HEK293T (cell line): Measurements from ENCODE around the gene TRPC6.

Experiments
- ARNT ChIP-seq: fragments of 450-650 bp; IDR thresholded peaks from 2 replicates; pipeline ENCODE4 v1.6.1; 2017; ENCODE audit warnings: mild to moderate bottlenecking
- BHLHE40 ChIP-seq: fragments of 450-650 bp; IDR thresholded peaks from 2 replicates; pipeline ENCODE4 v1.6.1; 2016; ENCODE audit warnings: mild to moderate bottlenecking, moderate library complexity, borderline replicate concordance
- ELF4 ChIP-seq: fragments of 450-650 bp; IDR thresholded peaks from 2 replicates; pipeline ENCODE4 v1.6.1; 2017; ENCODE audit warnings: antibody characterized with exemption
- FOXA1 ChIP-seq: fragments of 450-650 bp; IDR thresholded peaks from 2 replicates; pipeline ENCODE4 v1.6.1; 2016; ENCODE audit warnings: mild to moderate bottlenecking
- FOXK2 ChIP-seq: fragments of 450-650 bp; IDR thresholded peaks from 2 replicates; pipeline ENCODE4 v1.6.1; 2016; ENCODE audit warnings: mild to moderate bottlenecking
- FOXM1 ChIP-seq: fragments of 450-650 bp; IDR thresholded peaks from 2 replicates; pipeline ENCODE4 v1.6.1; 2017; ENCODE audit warnings: mild to moderate bottlenecking, borderline replicate concordance
- L3MBTL2 ChIP-seq: fragments of 450-650 bp; conservative IDR thresholded peaks from 2 replicates; pipeline ENCODE4 v1.6.1; 2016; ENCODE audit warnings: mild to moderate bottlenecking
- NFRKB ChIP-seq: fragments of 450-650 bp; IDR thresholded peaks from 2 replicates; pipeline ENCODE4 v1.6.1; 2016; ENCODE audit warnings: mild to moderate bottlenecking, moderate library complexity
- SP1 ChIP-seq: fragments of 450-650 bp; IDR thresholded peaks from 2 replicates; pipeline ENCODE4 v1.6.1; 2017
- SUZ12 ChIP-seq: fragments of 450-650 bp; IDR thresholded peaks from 2 replicates; pipeline ENCODE4 v1.6.1; 2016; ENCODE audit warnings: mild to moderate bottlenecking
- TARDBP ChIP-seq: fragments of 450-650 bp; IDR thresholded peaks from 2 replicates; pipeline ENCODE4 v1.6.1; 2016
- ZNF384 ChIP-seq: fragments of 450-650 bp; IDR thresholded peaks from 2 replicates; pipeline ENCODE4 v1.6.1; 2016
- TF ChIP-seq, protein P1 (sequence below): fragments of 450-650 bp; IDR thresholded peaks from 2 replicates; pipeline ENCODE4 v1.6.1; 2016

GRCh38 chr11:101584129-101584515, 315 bp upstream of the TRPC6 start:
- TF ChIP-seq ZNF384: no peak
- no peak for TF ChIP-seq FOXA1
- no peak for TF ChIP-seq SP1
- TF ChIP-seq ARNT: no peak
- no peak for TF ChIP-seq L3MBTL2
- no peak for TF ChIP-seq SUZ12
- no peak for TF ChIP-seq TARDBP
- TF ChIP-seq FOXM1: no peak
- TF ChIP-seq BHLHE40: no peak
- no peak for TF ChIP-seq FOXK2
- TF ChIP-seq ELF4: no peak
- TF ChIP-seq, protein P1, sequence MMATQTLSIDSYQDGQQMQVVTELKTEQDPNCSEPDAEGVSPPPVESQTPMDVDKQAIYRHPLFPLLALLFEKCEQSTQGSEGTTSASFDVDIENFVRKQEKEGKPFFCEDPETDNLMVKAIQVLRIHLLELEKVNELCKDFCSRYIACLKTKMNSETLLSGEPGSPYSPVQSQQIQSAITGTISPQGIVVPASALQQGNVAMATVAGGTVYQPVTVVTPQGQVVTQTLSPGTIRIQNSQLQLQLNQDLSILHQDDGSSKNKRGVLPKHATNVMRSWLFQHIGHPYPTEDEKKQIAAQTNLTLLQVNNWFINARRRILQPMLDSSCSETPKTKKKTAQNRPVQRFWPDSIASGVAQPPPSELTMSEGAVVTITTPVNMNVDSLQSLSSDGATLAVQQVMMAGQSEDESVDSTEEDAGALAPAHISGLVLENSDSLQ: no peak
- TF ChIP-seq NFRKB: no peak
